Suprapubic skin (tissue), 4 donors: ENCODE measurements around the gene HPS6. TPM values are rescaled to one million over a fixed set of nuclear protein-coding genes. Genes with fewer than 3 reads are reported as not detected.

ENCODE experiments used
- DNase-seq, 2 donors: peaks; one replicate each; pipeline ENCODE4 v3.0.0-alpha.2; 2019; ENCODE audit warnings: low spot score in 2 of 2
- H3K27ac ChIP-seq: fragments of 200-600 bp; sonication (generic); one replicate; pipeline ENCODE4 v1.5.1; 2019
- H3K27me3 ChIP-seq: fragments of 200-600 bp; sonication (generic); one replicate; pipeline ENCODE4 v1.5.1; 2019
- H3K36me3 ChIP-seq: fragments of 200-600 bp; sonication (generic); one replicate; pipeline ENCODE4 v1.5.1; 2019
- H3K4me1 ChIP-seq: fragments of 200-600 bp; sonication (generic); one replicate; pipeline ENCODE4 v1.5.1; 2019
- H3K4me3 ChIP-seq: fragments of 200-600 bp; sonication (generic); one replicate; pipeline ENCODE4 v1.5.1; 2019; ENCODE audit warnings: mild to moderate bottlenecking
- H3K9me3 ChIP-seq: fragments of 200-600 bp; sonication (generic); one replicate; pipeline ENCODE4 v1.5.1; 2019
- CTCF ChIP-seq, 2 donors: fragments of 200-600 bp in 1 of 2; fragments of 450-650 bp in 1 of 2; sonication (generic) in 1 of 2; IDR thresholded peaks; one replicate each; pipeline ENCODE4 v1.5.1; 2016 to 2019; ENCODE audit warnings: antibody characterized with exemption in 2 of 2, mild to moderate bottlenecking in 1 of 2, moderate library complexity in 1 of 2
- EP300 ChIP-seq: sonication (generic); formaldehyde crosslinking; IDR thresholded peaks from one replicate; pipeline ENCODE4 v1.6.1; 2017; ENCODE audit warnings: antibody characterized with exemption
- POLR2A ChIP-seq, 2 donors: fragments of 450-650 bp; IDR thresholded peaks; one replicate each; pipeline ENCODE4 v1.6.1; 2017; ENCODE audit warnings: antibody characterized with exemption in 2 of 2, mild to moderate bottlenecking in 2 of 2, moderate library complexity in 2 of 2
- POLR2AphosphoS5 ChIP-seq, 3 donors: sonication (generic); formaldehyde crosslinking; IDR thresholded peaks; one replicate each; pipeline ENCODE4 v1.6.1; 2017; ENCODE audit warnings: antibody characterized with exemption in 3 of 3
- WGBS: methylation state at CpG from one replicate; pipeline ENCODE4 v1.1.5; 2018; 5-methylcytosine and 5-hydroxymethylcytosine counted together
- total RNA-seq, 4 donors: library from RNA; depleted of rRNA; stranded (reverse); fragments of >200 nt; gene quantifications; one replicate each; pipeline ENCODE4 v1.1.0, GENCODE V29; 2016

Gene HPS6
- total RNA-seq, 4 donors from 2014 or later, result 23.6 to 43.2 (median 31.3) TPM

DNA sequence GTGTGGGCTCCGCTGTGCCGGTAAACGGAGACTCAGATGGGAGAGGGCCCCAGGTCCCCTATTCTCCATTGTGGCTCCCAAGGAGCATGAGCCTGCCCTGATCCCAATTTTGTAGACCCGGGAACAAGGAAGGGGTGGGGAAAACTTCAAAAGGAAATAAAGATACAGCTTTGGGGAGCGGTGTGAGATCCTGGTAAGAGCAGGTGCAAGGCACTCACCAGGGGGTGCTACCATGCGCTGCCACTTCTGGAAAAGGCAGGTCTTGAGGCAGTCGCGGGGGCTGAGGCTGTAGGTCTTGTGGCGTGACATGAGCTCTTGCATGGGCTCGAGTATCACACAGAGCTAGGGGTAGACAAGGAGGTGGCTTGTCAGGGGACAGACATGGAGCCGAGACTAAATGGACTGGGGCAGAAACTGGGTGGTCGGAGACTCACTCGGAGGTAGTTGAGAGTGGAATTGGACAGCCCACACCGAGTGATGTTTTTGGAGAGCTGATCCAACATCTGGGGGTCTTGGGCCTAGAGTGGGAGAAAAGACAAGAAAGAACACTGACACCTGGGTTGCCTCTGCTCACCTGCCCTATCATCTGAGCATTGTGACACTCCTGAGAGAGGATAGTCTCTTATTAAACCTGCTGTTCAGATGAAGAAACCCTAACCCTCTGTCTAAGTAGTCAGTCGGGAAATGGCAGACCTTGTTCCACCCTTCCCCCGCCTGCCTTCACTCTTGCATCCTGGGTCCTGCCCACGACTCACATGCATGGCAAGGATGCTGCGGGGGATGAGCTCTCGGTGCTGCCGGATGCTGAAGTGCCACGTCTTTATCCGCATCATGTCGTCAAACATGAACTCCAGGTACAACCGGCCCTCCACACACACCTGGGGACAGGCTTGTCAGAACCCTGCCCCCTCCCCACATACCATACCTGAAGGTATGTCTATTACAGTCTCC is 44.3 kb downstream of the HPS6 start:
- no peak for DNase-seq
- Histone ChIP-seq H3K27me3 (no peaks in the 10 kb centered on the region), H3K4me1 (peaks cover 32% of the 10 kb centered on the region), H3K36me3 (peaks cover 58% of the 10 kb centered on the region), H3K9me3 (no peaks in the 10 kb centered on the region), H3K27ac (no peak overlapping the region), H3K4me3 (no peak overlapping the region)
- TF ChIP-seq CTCF (IDR thresholded peaks at IDR 0.05), result no peak
- no peak for TF ChIP-seq POLR2AphosphoS5 (IDR thresholded peaks at IDR 0.05)
- no peak for TF ChIP-seq POLR2A (IDR thresholded peaks at IDR 0.05)
- no peak for TF ChIP-seq EP300
- 82% methylated on average over 24 of the region's 24 CpGs for WGBS

GRCh38 chr10:102111276-102111675 is 46.1 kb downstream of the HPS6 start:
- Histone ChIP-seq H3K36me3 (peaks cover 55% of the 10 kb centered on the region), H3K9me3 (no peaks in the 10 kb centered on the region), H3K27me3 (no peaks in the 10 kb centered on the region), H3K27ac (no peak overlapping the region), H3K4me3 (no peak overlapping the region), H3K4me1 (peaks cover 46% of the 10 kb centered on the region)
- 90% methylated on average over 12 of the region's 12 CpGs for WGBS
- no peak for DNase-seq
- no peak for TF ChIP-seq POLR2A (IDR thresholded peaks at IDR 0.05)

- no peak for DNase-seq
- peak overlapping the region; percentile 73 for H3K4me3 ChIP-seq
- no peaks in the 10 kb centered on the region for H3K9me3 ChIP-seq
- TF ChIP-seq EP300 (no peak), POLR2A (IDR thresholded peaks at IDR 0.05) (no peak), POLR2AphosphoS5 (IDR thresholded peaks at IDR 0.05) (no peak), CTCF (IDR thresholded peaks at IDR 0.05) (no peak)
- H3K36me3 ChIP-seq, result peaks cover 46% of the 10 kb centered on the region
- no peaks in the 10 kb centered on the region for H3K27me3 ChIP-seq
- 36% methylated on average over 3 of the region's 3 CpGs for WGBS
- peak overlapping the region; percentile 90 for H3K27ac ChIP-seq
- H3K4me1 ChIP-seq, result peaks cover 56% of the 10 kb centered on the region
These were observed 47.2 kb downstream of the HPS6 start for GRCh38 chr10:102112210-102112817.

DNA sequence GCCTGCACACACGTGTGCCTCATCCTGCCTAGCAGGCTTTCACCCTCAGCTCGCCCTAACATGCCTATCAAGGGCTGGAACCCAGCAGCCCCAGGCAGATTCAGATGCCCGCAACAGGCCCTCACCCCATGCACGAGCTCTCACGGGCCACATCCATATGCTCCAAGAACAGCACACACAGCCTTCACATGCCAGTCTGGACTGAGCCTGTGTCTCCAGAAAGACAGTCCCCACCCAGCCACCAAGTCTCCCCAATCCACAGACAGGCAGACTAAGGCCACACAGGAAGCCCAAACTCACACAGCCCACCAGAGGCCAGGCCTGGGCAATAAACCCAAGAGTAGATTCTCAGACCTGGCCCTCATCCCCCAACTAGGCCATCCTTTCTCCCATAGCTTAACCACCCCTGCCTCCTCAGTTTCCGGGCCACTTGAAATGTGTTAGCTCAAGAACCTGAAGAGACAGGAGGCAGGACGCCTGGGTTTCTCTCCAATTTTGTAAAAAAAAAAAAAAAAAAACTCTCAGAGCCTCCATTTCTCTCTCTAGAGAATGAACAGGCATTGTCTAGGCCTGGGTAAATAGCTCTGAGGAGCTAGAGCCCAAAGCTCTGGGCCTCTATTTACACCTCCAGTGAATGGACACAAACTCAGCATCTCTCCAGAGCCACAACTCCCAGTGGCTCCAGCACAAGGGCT is 48.3 kb downstream of the HPS6 start:
- TF ChIP-seq EP300, result no peak
- TF ChIP-seq CTCF (IDR thresholded peaks at IDR 0.05), result no peak
- no peak for TF ChIP-seq POLR2A (IDR thresholded peaks at IDR 0.05)
- no peak for TF ChIP-seq POLR2AphosphoS5 (IDR thresholded peaks at IDR 0.05)
- Histone ChIP-seq H3K27ac (peak overlapping the region; percentile 90), H3K36me3 (peaks cover 35% of the 10 kb centered on the region), H3K4me3 (peak overlapping the region; percentile 73), H3K27me3 (no peaks in the 10 kb centered on the region), H3K4me1 (peaks cover 67% of the 10 kb centered on the region), H3K9me3 (no peaks in the 10 kb centered on the region)
- 22% methylated on average over 7 of the region's 7 CpGs for WGBS
- no peak for DNase-seq

GRCh38 chr10:102113956-102114857 is 49.1 kb downstream of the HPS6 start:
- Histone ChIP-seq H3K4me3 (peak overlapping the region; percentile 73), H3K27ac (peak overlapping the region; percentile 90), H3K36me3 (peaks cover 27% of the 10 kb centered on the region), H3K9me3 (no peaks in the 10 kb centered on the region), H3K4me1 (peaks cover 75% of the 10 kb centered on the region), H3K27me3 (no peaks in the 10 kb centered on the region)
- TF ChIP-seq CTCF (IDR thresholded peaks at IDR 0.05), result no peak
- peak in 1 of 2 donors; percentile 75 for DNase-seq
- WGBS, result 14% methylated on average over 1 of the region's 45 CpGs
